ENCODE results near the gene SYNM.

Gene SYNM

DNA sequence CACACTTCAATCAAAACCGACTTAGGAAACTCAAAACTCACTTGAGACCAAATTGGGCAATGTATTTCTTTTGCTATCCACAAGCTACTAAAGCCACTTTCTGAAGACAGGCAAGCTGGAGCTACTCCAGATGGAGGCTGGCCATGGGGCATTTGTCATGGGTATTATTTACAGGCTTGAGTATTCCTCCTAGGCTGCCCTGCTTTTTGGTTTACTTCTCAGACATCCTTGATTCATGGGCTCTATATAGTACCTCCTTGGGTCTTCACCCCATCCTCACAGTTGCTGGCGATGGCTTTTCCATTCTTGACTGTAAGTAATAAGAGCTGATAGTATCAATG is 18.6 kb upstream of the SYNM start:
- no peak for DNase-seq

DNA sequence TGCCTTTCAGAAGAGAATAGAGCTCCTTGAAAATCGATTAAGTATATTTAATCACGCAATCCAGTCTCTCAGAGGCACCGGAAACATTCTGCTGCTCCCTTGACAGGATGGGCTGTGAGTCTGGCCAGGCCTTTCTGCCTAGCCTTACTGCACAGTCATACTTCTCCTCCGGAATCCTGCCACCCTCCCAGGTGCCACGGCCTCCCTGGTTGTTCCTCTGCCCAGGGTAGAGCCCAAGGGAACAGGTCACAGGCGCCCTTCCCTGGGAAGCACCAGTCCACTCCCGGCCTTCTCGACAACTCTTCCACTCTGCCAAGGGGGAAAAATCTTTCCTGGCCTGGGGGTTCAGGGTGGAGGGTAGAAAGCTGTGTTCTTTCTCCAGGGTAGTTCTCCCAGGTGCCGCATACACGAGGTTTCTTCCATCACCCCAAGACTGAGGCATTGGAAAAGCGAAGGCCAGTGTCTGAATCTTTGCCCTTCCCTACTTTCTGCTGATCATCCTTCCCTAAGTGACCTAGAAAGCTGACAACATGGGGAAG is 17.4 kb upstream of the SYNM start:
- no peak for DNase-seq

DNA sequence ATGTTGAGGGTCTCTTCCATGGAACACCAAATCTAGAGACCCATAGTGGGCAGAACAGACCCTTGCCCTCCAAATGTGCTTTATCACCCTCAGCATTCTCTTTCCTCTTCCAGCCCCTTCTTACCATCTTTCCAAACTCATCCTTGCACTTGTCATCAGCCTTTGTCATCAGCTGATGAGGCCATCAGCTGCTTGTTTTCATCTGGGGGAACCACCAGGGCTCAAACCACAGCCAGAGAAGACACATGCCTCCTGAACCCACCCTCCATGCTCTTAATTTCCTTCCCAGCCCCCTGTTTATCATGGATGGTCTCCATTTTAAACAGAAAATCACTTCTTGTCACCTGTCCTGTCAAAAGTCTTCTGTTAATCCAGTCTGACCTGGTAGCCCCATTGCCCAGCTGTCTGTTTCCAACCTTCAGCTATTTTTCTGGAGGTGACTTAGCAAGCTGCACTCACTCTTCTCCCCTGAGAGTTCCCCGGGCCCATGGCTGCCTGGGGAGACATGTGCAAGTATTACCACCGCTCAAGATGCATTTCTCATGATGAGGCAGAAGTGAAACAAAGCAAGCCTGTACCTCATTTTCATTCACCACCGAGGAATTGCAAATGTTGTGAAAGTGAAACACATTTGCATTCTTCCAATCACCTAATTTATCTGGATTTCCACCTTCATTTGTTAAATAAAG is 14.7 kb upstream of the SYNM start:
- DNase-seq, result no peak

DNA sequence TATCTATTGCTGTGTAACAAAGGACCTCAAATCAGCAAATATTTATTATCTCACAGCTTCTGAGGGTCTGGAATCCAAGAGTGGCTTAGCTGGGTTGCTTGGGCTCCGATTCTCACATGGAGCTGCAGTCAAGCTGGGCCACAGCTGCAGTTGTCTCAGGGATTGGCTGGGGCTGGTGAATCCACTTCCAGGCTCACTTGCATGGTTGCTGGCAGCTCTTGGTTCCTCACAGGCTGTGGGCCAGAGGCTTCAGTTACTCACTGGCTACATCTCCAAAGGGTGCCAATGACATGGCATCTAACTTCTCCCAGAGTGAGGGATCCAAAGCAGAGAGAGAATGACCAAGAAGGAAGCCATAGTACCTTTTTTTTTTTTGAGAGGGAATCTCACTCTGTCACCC is 13.9 kb upstream of the SYNM start:
- no peak for DNase-seq

DNA sequence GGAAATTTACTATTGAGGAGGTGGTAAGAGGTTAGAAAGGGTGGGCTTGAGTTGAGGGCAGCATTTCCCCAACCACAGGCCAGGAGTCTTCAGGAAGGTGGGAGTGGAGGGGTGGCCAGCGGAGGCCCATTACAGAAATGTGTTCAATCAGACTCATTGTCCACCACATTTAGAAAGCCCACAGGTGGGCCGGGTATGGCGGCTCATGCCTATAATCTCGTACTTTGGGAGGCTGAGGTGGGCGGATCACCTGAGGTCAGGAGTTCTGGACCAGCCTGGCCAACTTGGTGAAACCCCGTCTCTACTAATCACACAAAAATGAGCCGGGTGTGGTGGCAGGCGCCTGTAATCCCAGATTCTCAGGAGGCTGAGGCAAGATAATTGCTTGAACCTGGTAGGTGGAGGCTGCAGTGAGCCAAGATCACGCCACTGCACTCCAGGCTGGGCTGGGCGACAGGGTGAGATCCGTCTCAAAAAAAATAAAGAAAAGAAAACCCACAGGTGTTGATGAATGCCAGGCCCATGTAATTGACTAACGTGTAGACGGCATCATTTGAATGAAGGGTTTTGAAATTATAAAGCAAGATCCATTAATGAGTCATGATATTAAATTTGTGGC is 12.2 kb upstream of the SYNM start:
- DNase-seq, result no peak

DNA sequence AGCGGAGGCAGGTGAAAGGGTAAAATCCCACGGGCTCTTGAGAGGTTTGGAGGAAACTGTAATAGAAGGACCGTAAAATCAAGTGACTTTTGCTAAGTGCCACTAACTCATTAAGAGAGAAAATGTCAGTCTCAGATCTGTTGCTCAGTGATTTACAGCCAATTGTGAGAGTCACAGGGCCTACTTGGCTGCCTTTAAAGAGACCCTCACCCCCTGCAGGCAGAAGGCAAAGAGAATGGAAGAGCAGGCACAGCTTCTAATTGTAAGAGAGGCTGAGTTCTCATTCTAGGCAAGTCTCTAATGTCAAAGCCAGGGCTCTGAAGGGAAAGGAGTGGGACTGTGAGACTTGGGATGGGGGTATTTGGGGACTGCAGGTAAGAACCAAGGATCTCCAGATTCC is 9.3 kb upstream of the SYNM start:
- DNase-seq, result no peak

DNA sequence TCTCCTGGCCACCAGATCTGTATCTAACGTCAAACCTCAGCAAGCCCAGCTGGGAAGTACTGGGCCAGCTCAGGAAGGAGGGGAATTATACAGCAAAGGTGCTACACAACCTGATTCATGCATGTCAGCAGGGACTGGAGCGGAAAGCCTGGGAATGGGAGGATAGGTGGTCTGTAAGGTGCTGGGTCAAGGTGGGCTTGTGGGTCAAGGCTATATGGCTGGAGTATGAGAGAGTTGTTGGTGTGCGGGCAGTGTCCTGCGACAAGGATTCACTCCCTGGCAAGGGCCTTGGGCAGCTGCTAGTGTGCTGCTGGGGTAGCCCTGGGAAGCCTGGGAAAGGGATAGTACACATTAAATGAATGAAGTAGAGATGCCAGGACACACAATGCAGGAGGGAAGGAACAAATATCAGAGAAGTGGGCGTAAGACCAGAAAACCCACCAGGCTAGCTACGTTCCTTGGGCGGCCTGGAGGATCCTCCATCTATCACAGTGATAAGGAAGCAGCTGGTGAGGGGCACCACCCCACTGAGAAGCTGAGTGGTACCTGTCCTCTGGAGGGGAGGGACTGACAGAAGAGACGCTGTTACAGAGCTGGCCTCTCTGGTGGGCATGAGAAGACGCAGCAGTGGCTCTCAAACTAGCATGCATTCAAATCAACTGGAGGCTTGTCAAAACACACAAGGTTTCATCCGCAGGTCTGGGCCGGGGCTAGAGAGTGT is 8.5 kb upstream of the SYNM start:
- no peak for DNase-seq

DNA sequence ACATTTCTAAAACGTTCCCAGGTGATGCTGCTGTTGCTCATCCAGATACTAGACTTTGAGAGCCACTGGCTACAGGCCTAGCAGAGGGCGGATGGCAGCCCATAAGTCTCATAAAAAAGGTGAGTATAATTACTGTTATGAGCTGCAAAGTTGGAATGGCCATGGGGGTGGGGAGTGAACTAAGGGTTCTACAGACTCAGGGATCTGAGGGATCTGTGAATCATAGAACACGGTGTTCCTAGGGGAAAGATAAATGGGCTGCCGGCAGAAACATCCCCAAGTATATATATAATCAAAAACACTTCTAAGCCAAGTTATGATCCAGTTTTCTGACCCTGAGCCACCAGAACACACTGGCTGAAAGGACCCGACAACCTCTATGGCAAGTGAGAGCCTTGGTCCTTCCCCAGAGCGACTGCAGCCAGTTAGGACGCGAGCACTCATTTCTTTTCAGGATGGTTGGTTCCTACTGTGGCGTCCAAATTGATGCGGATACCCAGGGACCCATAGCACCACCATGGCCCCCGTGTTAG is 7.9 kb upstream of the SYNM start:
- DNase-seq, result no peak

DNA sequence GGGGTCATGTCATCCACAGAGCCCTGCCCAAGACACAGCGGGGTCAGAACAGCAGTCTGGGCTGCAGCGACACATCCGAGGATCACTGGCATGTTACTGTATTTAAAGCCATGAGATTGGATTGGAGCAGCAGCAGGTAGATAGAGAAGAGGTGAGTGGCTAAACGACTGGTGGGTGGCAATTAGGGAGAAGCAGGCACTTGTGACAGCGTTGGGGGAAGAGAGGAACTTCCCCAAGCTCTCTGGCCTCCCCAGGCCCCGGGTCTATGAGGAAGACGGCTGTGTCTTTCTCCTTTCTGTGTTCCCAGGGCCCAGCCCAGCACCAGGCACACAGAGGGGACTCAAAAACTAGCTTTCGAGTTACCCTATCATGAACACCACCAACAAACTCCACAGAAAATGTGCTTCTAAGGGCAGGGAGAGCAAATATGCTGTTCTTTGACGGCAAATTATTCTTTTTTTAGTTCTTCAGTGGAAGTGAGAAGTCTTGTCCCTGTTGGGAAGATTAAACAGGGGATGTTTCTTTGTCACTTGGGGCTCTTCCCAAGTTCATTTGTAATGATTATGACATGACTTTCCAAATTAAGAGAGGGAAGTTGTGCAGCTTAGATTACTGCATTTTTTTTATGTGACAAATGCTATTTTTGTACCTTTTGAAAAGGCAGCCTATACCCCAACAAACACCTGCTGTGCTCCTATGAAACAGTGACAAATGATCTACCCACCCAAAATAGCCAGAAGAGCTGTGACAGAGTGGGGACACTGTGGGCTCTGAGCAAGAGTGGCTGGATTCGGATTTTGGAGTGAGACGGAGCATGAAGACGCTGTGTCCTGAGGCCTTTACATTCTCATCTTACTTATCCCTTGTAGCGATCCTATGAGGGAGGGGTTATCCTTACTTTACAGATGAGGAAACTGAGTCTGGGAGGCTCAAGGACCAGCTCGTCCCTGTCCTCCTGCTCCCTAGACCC is 7.2 kb upstream of the SYNM start:
- DNase-seq, result no peak

DNA sequence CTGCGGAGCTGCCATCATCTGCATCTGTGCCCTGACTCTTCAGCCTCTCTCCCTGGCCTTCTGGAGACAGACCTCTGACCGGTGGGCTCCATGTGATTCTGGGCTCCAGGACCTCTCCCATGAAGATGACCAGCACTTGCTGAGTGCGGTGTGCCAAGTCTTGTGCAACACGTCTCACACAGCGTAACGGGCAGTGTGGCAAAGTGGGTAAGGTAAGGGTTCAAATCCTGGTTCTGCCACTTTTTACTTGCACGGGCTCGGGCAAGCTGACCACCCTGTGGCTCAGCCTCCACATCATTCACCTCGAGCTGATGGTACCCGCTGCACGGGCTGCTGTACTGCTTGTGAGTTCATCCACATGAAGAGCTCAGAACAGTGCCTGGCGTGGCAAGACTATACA is 6.5 kb upstream of the SYNM start:
- no peak for DNase-seq

DNA sequence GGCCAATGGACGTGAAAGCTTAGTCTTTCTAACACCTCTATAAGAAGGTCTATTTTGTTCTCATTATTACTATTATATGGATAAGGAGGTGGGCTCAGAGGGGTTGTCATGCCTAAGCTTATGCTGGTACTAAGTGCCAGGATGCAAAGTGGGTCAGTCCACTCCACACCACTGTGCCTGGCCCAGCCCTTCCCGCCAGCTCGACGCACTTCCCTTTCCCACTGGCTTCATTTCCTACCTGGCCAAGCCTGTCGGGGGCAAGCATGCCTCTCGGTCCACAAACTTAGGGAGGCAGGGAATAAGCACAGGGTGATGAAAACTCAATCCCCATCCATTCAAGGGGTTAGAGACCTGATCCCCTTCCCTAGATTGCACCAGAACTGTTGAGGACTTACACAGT is 5.9 kb upstream of the SYNM start:
- no peak for DNase-seq

DNA sequence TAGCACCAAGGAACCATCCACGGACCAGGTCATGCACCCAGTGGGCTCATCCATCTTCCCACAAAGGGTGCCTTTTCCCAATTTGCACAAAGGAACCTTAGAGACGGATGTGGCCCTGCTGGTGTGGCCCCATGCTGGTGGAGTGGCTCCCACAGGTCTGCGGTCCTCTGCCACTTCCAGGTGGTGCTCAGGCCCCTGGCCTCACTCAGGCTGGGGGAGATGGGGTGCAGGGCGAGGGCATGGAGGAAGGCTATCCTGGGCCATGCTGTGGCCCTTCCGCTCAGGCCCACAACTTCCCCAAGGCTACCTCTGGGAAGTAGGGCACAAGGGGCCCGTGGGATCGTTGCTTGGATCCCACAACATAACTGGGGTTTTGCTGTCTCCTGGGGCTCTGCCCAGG is 5.2 kb upstream of the SYNM start:
- DNase-seq, result no peak

DNA sequence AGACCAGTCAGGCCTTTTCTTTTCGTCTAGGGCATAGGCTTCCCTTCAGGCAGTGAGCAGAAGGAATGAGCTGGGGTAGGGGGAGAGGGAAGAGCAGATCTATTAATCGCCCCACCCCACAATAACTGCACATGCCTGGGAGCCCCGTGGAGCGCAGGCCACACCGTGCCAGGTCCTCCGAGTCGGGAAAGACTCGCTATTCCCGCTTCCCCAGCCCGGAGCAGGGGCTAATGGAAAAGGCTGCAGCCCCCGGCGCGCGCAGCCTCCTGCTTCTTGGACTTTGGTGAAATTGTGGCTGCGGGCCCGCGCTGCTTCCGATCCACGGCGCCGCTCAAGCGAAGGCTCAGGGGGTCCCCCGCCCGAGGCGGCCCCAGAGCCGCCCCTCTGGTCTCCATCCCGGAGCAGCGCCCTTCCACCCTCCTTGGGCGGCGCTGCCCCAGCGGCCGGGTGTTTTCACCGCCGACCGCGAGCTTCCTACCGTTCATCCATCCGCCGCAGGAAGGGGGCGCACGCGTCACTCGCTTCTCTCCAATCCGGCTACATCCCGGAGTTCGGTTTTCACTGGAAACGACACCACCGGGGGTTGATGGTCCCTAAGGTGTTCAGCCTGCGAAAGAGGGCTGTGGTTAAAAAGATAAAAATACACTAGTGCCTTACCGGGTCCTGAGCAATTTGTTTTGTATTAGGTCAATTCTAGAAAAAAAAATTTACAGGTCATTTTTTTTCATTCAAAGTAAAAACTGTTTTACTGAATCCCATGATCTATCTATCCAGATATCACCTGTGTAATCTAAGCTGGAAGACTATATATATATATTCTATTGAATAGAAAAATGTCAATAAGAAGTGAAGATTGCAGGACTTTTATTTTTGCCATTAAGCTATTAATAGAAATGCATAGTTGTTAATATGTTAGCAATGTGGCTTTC is 4.4 kb upstream of the SYNM start:
- peak; percentile 32 for DNase-seq

DNA sequence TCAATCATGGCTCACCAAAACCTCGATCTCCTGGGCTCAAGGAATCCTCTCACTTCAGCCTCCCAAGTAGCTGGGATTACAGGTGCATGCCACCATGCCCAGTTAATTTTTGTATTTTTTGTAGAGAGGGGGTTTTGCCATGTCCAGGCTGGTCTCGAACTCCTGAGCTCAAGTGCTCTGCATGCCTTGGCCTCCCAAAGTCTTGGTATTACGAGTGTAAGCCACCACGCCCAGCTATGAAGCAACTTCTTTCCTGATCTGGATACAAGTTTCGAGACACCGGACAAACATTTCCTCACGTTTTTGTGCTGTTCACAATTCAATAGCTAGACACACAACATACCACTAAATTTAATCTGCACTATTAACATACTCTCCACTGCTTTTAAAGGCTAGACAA is 3.4 kb upstream of the SYNM start:
- no peak for DNase-seq

DNA sequence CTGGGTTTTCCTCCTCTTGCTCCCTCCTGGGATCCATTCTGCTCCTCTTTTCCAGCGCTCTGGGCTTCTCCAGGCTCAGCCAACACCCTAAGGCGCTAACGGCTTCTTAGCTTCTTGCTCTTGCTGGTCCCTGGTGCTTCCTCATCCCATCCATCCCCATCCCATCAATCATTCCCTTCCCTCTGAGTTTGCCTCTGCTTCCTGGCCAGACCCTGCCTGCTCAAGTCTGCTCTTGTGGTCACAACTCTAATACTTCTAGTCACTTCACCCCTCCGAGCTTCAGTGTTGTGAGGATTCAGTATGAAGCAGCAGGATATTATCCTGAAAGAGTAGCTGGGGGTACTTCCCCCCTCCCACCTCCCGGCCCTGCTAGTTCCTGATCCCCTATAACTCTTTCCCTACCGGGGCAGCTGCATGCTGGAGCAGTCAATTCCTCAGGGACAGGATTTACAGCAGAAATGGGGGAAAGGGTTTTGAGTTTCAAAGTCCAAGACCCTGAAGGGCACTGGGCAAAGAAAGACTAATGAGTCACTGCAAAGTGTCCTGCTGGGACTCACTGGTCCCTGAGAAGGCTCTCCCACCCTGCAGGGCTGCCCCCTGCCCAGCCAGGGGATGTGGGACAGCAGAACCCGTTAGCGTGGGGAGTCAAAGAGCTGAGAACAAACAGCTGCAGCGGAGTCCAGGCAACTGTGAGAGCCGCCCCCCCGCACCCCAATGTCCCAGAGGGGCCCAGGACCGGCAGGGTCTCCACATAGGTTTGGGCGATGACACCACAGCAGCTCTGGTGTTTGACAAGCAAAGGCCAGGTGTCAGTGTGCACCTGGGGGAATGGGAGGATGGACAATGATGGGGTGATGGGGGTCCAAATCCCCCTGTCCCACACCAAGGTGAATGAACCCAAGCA is 2.3 kb upstream of the SYNM start:
- no peak for DNase-seq

DNA sequence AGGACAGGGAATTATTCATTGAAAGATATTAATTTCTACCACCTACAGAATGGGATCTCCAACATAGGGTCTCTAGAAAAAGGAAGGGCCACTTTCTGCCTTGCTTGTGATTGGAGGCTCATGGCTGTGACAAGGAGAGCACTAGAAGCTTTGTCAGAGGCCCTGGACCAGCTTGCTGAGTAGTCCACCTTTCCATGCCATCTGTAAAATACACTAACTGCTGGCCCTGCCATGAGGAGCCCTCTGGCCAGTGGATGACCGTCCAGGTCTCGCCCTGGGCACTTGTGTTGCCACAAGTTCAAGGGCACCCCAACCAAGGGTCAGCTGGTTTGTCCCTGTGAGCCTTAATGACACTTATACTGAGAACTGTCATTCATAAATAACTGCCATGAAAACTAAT is 1.6 kb upstream of the SYNM start:
- DNase-seq, result no peak

DNA sequence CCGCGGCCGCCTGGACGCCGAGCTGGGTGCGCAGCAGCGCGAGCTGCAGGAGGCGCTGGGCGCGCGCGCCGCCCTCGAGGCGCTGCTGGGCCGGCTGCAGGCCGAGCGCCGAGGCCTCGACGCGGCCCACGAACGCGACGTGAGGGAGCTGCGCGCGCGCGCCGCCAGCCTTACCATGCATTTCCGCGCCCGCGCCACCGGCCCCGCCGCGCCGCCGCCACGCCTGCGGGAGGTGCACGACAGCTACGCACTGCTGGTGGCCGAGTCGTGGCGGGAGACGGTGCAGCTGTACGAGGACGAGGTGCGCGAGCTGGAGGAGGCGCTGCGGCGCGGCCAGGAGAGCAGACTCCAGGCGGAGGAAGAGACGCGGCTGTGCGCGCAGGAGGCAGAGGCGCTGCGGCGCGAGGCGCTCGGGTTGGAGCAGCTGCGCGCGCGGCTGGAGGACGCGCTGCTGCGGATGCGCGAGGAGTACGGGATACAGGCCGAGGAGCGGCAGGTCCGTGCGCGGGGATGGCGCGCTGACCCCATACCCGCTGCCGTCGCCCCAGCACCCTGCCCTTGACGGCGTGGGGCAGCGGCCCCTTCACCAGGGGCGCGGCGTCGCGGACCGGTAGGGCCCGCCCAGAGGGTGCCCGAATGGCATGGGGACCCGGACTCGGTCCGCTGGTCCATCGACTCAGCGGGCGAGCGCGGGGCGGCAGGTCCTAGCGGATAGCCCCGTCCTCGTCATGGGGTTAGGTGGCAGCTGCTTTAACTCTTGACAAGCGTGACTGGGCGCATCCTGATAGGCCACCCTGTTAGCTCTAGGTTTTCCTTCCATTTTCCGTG is 848 bp downstream of the SYNM start:
- peak; percentile 22 for DNase-seq

DNA sequence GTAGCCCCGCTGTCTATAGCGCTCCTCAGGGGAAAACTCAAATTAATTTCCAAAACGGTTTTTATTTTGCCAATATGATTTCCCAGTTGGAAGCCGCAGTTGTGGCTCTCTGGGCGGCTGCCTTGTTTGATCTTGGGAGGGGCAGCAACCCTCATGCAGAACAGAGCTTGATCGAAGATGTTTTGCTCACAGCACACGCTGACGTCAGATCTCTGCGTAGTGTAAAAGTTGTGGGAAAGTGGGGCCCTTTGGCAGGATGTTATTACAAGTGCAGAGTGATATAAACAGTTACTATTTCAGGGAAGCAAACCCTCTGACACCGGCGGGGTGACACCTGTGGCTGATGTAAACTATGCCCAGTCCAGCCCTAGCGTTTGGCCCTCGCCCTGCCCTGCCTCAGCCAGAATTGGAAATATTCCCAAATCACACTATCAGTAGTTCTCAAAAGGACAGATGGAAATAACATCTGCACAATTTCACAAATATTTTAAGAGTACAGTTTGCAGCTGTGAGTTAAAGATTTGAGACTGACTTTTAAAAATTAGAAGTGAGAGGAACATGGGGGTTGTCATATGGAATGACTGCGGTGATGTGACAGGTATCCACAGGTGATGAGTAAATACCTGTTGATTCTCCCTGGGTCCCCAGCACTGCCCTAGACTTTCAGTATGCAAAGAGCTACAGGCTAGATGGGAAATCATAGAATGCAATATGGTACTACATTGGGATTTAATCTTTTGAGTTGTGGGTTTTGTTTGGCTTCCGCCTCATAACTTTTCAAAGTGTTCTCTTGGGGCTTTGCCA is 1.7 kb downstream of the SYNM start:
- peak; percentile 22 for DNase-seq

DNA sequence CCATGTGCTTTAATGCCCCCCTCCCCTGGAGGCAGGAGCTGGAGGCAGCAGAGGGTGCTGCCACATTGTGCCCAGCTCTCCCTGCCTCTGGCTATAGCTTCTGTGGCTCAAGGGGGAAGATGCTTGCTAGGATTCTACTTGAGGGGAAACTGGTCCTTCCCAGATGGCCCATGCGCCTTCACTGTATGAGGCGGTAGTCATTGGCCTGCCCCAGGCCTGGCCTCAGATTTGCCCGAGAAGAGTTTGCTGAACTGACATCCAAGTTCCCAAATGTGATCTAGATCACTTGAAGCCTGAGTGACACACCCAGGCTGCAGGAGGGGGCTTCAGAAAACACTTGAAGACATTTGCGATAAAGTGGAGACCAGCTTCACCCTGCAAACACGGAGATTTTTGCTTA is 4.1 kb downstream of the SYNM start:
- DNase-seq, result no peak

All from CD4-positive, alpha-beta T cell treated with Interleukin-4 for 4 hours (primary cell).